B cell (primary cell): ENCODE data around the gene CHCHD6. TPM values are rescaled to one million over a fixed set of nuclear protein-coding genes. Genes with fewer than 3 reads are reported as not detected.

ENCODE experiments used
- ATAC-seq: fragments of 200-7000 bp; cut with Tn5 transposase; one replicate; pipeline ENCODE4 v1.10.0; 2021; ENCODE audit warnings: low read depth, mild to moderate bottlenecking, moderate number of reproducible peaks, moderate library complexity
- CTCF ChIA-PET: fragments of 350-600 bp; sonication (Branson Sonifier 250); formaldehyde crosslinking; loops from one replicate; lab custom pipeline; 2021; ENCODE audit warnings: antibody characterized with exemption, inconsistent platforms; lab: Charles Lee
- POLR2A ChIA-PET: fragments of 350-600 bp; sonication (Branson Sonifier 250); formaldehyde crosslinking; loops from one replicate; lab custom pipeline; 2021; ENCODE audit warnings: antibody characterized with exemption; lab: Charles Lee
- DNase-seq: peaks from one replicate; pipeline ENCODE4 v3.0.0; 2013
- H2AFZ ChIP-seq: 2 replicates; pipeline ENCODE4 v1.6.1; 2012; ENCODE audit warnings: mild to moderate bottlenecking, low read depth, low read length; ENCODE audit not compliant: insufficient read depth, poor library complexity, severe bottlenecking
- H3K27ac ChIP-seq, 2 donors: 1 replicate in 1 of 2; 2 replicates in 1 of 2; pipeline ENCODE4 v1.5.1; 2012 to 2013; ENCODE audit warnings: low read length in 2 of 2, mild to moderate bottlenecking in 2 of 2, moderate library complexity in 1 of 2
- H3K27me3 ChIP-seq, 4 experiments: fragments of 200-600 bp in 1 of 4; sonication (generic) in 1 of 4; replicated peaks in 1 of 4; 1 replicate in 2 of 4; 2 replicates in 2 of 4; pipeline versions ENCODE4 v1.6.1 to v1.7.0; 2013 to 2016; ENCODE audit warnings: low read length in 3 of 4, mild to moderate bottlenecking in 2 of 4, mixed read lengths in 1 of 4, moderate library complexity in 1 of 4; ENCODE audit not compliant: insufficient read depth in 4 of 4, control insufficient read depth in 3 of 4; ENCODE audit errors: control extremely low read depth in 1 of 4
- H3K36me3 ChIP-seq, 2 experiments: replicated peaks in 1 of 2; 1 replicate in 1 of 2; 2 replicates in 1 of 2; pipeline versions ENCODE4 v1.6.1 to v1.7.1; 2013; ENCODE audit warnings: low read length in 1 of 2; ENCODE audit not compliant: insufficient read depth in 2 of 2, control insufficient read depth in 1 of 2; ENCODE audit errors: control extremely low read depth in 1 of 2, extremely low read depth in 1 of 2
- H3K4me1 ChIP-seq, 2 donors: fragments of 200-600 bp in 1 of 2; sonication (generic) in 1 of 2; 1 replicate in 1 of 2; 2 replicates in 1 of 2; pipeline versions ENCODE4 v1.5.1 to v1.6.1; 2013 to 2017; ENCODE audit warnings: low read length in 2 of 2; ENCODE audit not compliant: control insufficient read depth in 2 of 2, insufficient read depth in 2 of 2
- H3K4me2 ChIP-seq: replicated peaks from 2 replicates; pipeline ENCODE3; 2012; ENCODE audit warnings: mild to moderate bottlenecking, low read depth, low read length; ENCODE audit not compliant: poor library complexity, severe bottlenecking
- H3K4me3 ChIP-seq, 5 experiments: fragments of 200-600 bp in 1 of 5; sonication (generic) in 1 of 5; 1 replicate in 3 of 5; 2 replicates in 2 of 5; pipeline versions ENCODE4 v1.5.1 to v1.7.0; 2011 to 2016; ENCODE audit warnings: low read length in 4 of 5, mild to moderate bottlenecking in 4 of 5, low read depth in 2 of 5, control low read depth in 1 of 5, moderate library complexity in 1 of 5; ENCODE audit not compliant: insufficient read depth in 1 of 5; ENCODE audit errors: control extremely low read depth in 1 of 5, extremely low read depth in 1 of 5
- H3K79me2 ChIP-seq: fragments of 200-600 bp; sonication (generic); one replicate; pipeline ENCODE4 v1.6.0; 2016; ENCODE audit warnings: low read length; ENCODE audit not compliant: control insufficient read depth, insufficient read depth
- H3K9ac ChIP-seq: fragments of 200-600 bp; sonication (generic); 2 replicates; pipeline ENCODE4 v1.6.1; 2017; ENCODE audit warnings: mild to moderate bottlenecking, low read length, moderate library complexity
- H3K9me3 ChIP-seq, 3 donors: one replicate each; pipeline versions ENCODE4 v1.6.1 to v1.7.1; 2013; ENCODE audit warnings: low read length in 2 of 3; ENCODE audit not compliant: control insufficient read depth in 2 of 3, insufficient read depth in 1 of 3; ENCODE audit errors: control extremely low read depth in 1 of 3
- H4K20me1 ChIP-seq: 2 replicates; pipeline ENCODE4 v1.6.0; 2012; ENCODE audit warnings: mild to moderate bottlenecking, low read length; ENCODE audit not compliant: insufficient read depth, control insufficient read depth, poor library complexity, severe bottlenecking
- H3K27ac Mint-ChIP-seq: one replicate; pipeline ENCODE4 v1.8.0; 2021; ENCODE audit warnings: mixed read lengths
- H3K27me3 Mint-ChIP-seq: one replicate; pipeline ENCODE4 v1.8.0; 2021; ENCODE audit warnings: mixed read lengths
- H3K4me1 Mint-ChIP-seq: one replicate; pipeline ENCODE4 v1.8.0; 2021; ENCODE audit warnings: mixed read lengths
- H3K4me3 Mint-ChIP-seq: one replicate; pipeline ENCODE4 v1.8.0; 2021; ENCODE audit warnings: mixed read lengths
- H3K9me3 Mint-ChIP-seq: one replicate; pipeline ENCODE4 v1.8.0; 2022; ENCODE audit warnings: mixed read lengths; ENCODE audit not compliant: insufficient read depth
- EZH2 ChIP-seq: IDR thresholded peaks from 2 replicates; pipeline ENCODE4 v1.6.1; 2012; ENCODE audit warnings: borderline replicate concordance, low read depth, mild to moderate bottlenecking, moderate library complexity, low read length; ENCODE audit not compliant: insufficient read depth, poor library complexity, severe bottlenecking
- WGBS: methylation state at CpG from one replicate; pipeline ENCODE4 v1.1.5; 2013; ENCODE audit warnings: missing lambda C conversion rate; ENCODE audit not compliant: insufficient coverage; 5-methylcytosine and 5-hydroxymethylcytosine counted together
- intact Hi-C: fragments of 100-400 bp; cut with micrococcal nuclease; formaldehyde crosslinking; loops from one replicate; pipeline ENCODE4 v1.10.0; 2022
- polyA plus RNA-seq: library from polyadenylated mRNA; depleted of rRNA; stranded (reverse); fragments of >200 nt; gene quantifications from 2 replicates; pipeline ENCODE4 v1.2.3, GENCODE V29; 2012
- total RNA-seq, 2 donors: library from RNA; stranded (reverse); fragments of 120-200 nt in 1 of 2; gene quantifications; 1 replicate in 1 of 2; 2 replicates in 1 of 2; pipeline versions ENCODE4 v1.2.3 to v1.2.4, GENCODE V29; 2013 to 2022
- TF ChIP-seq, protein P1 (sequence below): fragments of 200-600 bp; IDR thresholded peaks from one replicate; pipeline ENCODE4 v1.8.0; 2022; ENCODE audit warnings: antibody characterized with exemption, mild to moderate bottlenecking

Gene CHCHD6
- total and polyA plus RNA-seq, 2 donors (not counting 1 experiment from before 2014, with no cell fraction given) = 8.0 to 13.5 TPM

DNA sequence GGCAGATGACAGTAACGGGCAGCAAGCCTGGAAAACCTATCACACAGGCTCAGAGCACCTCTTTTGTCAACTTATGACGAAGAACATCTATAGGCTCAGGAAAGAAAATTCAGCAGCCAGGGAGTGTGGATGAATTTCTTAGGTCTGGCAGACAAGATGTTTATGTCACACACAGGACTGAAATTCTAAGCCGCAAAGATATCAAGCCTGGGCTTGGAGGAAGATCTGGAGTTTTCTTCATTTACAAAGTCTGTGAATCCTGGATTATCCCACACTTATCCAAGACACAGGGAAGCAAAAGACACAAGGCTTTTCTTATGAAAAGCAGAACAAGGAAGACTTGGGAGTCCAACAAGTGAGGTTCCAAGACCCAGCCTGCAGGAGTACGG, 23.4 kb upstream of the CHCHD6 start:
- Histone ChIP-seq H3K4me2 (no peak overlapping the region), H3K27me3 (peaks cover 0 to 14% (median 1%) of the 10 kb centered on the region in 4 experiments), H3K4me3 (no peak overlapping the region), H3K36me3 (no peaks in the 10 kb centered on the region), H3K79me2 (no peaks in the 10 kb centered on the region), H3K9ac (no peak overlapping the region), H3K4me1 (peaks cover 14 to 29% of the 10 kb centered on the region in 2 donors), H2AFZ (no peak overlapping the region), H3K9me3 (no peaks in the 10 kb centered on the region), H3K27ac (no peak overlapping the region), H4K20me1 (no peaks in the 10 kb centered on the region)
- Mint-ChIP-seq H3K27ac (no peak overlapping the region), H3K4me3 (no peak overlapping the region), H3K27me3 (peaks cover 9% of the 10 kb centered on the region), H3K9me3 (no peaks in the 10 kb centered on the region), H3K4me1 (peaks cover 27% of the 10 kb centered on the region)
- no peak for TF ChIP-seq EZH2
- TF ChIP-seq, protein P1, sequence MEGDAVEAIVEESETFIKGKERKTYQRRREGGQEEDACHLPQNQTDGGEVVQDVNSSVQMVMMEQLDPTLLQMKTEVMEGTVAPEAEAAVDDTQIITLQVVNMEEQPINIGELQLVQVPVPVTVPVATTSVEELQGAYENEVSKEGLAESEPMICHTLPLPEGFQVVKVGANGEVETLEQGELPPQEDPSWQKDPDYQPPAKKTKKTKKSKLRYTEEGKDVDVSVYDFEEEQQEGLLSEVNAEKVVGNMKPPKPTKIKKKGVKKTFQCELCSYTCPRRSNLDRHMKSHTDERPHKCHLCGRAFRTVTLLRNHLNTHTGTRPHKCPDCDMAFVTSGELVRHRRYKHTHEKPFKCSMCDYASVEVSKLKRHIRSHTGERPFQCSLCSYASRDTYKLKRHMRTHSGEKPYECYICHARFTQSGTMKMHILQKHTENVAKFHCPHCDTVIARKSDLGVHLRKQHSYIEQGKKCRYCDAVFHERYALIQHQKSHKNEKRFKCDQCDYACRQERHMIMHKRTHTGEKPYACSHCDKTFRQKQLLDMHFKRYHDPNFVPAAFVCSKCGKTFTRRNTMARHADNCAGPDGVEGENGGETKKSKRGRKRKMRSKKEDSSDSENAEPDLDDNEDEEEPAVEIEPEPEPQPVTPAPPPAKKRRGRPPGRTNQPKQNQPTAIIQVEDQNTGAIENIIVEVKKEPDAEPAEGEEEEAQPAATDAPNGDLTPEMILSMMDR = no peak
- CTCF ChIA-PET = interaction anchor here (1.1 to 6.2 kb wide), 6 partner anchors 23 to 866 kb away, joined by 3 to 119 read pairs (median 4); partner anchors contain the start of gene CHCHD6
- DNase-seq (no peak), ATAC-seq (no peak)
- POLR2A ChIA-PET = no interaction called here
- WGBS = 90% methylated on average over 2 of the region's 4 CpGs
- intact Hi-C loops = no loop called here

DNA sequence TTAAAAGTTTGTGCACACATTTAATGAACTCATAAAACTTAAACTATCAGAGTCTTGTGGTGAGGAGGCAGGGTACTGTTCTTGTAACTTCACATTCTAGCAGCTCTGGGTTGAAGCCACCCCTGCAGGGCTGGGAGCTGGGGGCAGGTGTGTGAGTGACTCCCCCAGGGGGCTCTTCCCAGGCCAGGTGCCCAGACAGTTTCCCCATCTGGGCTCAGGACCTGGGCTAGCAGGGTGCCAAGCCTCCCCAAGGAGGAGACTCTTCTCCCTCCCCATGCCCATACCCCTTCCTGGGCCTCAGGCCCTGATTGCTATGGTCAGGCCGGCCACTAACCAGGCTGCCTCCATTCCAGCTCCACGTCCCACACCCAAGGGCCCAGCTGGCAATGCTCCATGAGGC, 22.0 kb upstream of the CHCHD6 start:
- Histone ChIP-seq H2AFZ (no peak overlapping the region), H4K20me1 (no peaks in the 10 kb centered on the region), H3K27ac (no peak overlapping the region), H3K4me1 (peaks cover 14 to 27% of the 10 kb centered on the region in 2 donors), H3K79me2 (no peaks in the 10 kb centered on the region), H3K4me2 (no peak overlapping the region), H3K4me3 (no peak overlapping the region), H3K36me3 (no peaks in the 10 kb centered on the region), H3K27me3 (peaks cover 0 to 11% (median 1%) of the 10 kb centered on the region in 4 experiments), H3K9me3 (no peaks in the 10 kb centered on the region), H3K9ac (no peak overlapping the region)
- no peak overlapping the region for H3K4me3 Mint-ChIP-seq
- no peak for TF ChIP-seq EZH2
- TF ChIP-seq, protein P1 = no peak
- ATAC-seq = no peak
- H3K27ac Mint-ChIP-seq = no peak overlapping the region
- ChIA-PET POLR2A (no interaction called here), CTCF (interaction anchor here (0.7 to 6.2 kb wide), 5 partner anchors 22 to 864 kb away, joined by 3 to 119 read pairs (median 3); partner anchors contain the start of gene CHCHD6)
- no peaks in the 10 kb centered on the region for H3K9me3 Mint-ChIP-seq
- intact Hi-C loops = no loop called here
- 87% methylated on average over 2 of the region's 2 CpGs for WGBS
- H3K4me1 Mint-ChIP-seq = peaks cover 27% of the 10 kb centered on the region
- DNase-seq = no peak
- peaks cover 7% of the 10 kb centered on the region for H3K27me3 Mint-ChIP-seq
